HEK293 (cell line): ENCODE measurements around the gene SEMA7A.

Experiments
- CTCF ChIA-PET: fragments of 350-600 bp; formaldehyde crosslinking; extraction: SDS; loops from one replicate; lab custom pipeline; 2021; ENCODE audit warnings: antibody characterized with exemption; lab: Yijun Ruan, JAX
- POLR2A ChIA-PET: fragments of 300-600 bp; formaldehyde crosslinking; extraction: SDS; loops from one replicate; lab custom pipeline; 2020; ENCODE audit warnings: antibody characterized with exemption, inconsistent platforms; lab: Yijun Ruan, JAX
- H3K27ac ChIP-seq: fragments of 200-500 bp; sonication (Bioruptor generic); 2 replicates; pipeline ENCODE4 v1.5.1; 2014; ENCODE audit warnings: low read depth, low read length, control low read depth, inconsistent platforms; ENCODE audit errors: extremely low read depth
- H3K36me3 ChIP-seq, 2 experiments: fragments of 200-500 bp in 1 of 2; sonication (Bioruptor generic) in 1 of 2; 1 replicate in 1 of 2; 2 replicates in 1 of 2; pipeline ENCODE4 v1.5.1; 2014 to 2017; ENCODE audit warnings: inconsistent platforms in 2 of 2, low read length in 2 of 2; ENCODE audit not compliant: control insufficient read depth in 2 of 2, insufficient read depth in 1 of 2
- H3K4me1 ChIP-seq: fragments of 200-500 bp; sonication (Bioruptor generic); 2 replicates; pipeline ENCODE4 v1.5.1; 2014; ENCODE audit warnings: mild to moderate bottlenecking, low read length, inconsistent platforms; ENCODE audit not compliant: control insufficient read depth, insufficient read depth
- H3K4me3 ChIP-seq: 2 replicates; pipeline ENCODE4 v1.5.1; 2011; ENCODE audit warnings: low read depth, mild to moderate bottlenecking, control low read depth, low read length, moderate library complexity
- H3K9me3 ChIP-seq: fragments of 200-500 bp; sonication (Bioruptor generic); 2 replicates; pipeline ENCODE4 v1.5.1; 2014; ENCODE audit warnings: low read depth, low read length, inconsistent platforms; ENCODE audit not compliant: control insufficient read depth, insufficient read depth
- EGR2 ChIP-seq: fragments of 450-650 bp; formaldehyde crosslinking; IDR thresholded peaks from 2 replicates; pipeline ENCODE4 v1.5.1; 2016; ENCODE audit warnings: low read depth, missing biosample characterization, missing genetic modification characterization
- ELK4 ChIP-seq: IDR thresholded peaks from 2 replicates; pipeline ENCODE4 v1.6.1; 2011; ENCODE audit warnings: mild to moderate bottlenecking, low read depth, low read length, borderline replicate concordance
- GLI2 ChIP-seq: fragments of 450-650 bp; formaldehyde crosslinking; IDR thresholded peaks from 2 replicates; pipeline ENCODE4; 2017; ENCODE audit warnings: missing biosample characterization, missing genetic modification characterization, low read depth, borderline replicate concordance
- OVOL3 ChIP-seq: fragments of 450-650 bp; formaldehyde crosslinking; IDR thresholded peaks from 2 replicates; pipeline ENCODE4 v1.5.1; 2016; ENCODE audit warnings: missing biosample characterization, missing genetic modification characterization
- SCRT1 ChIP-seq: fragments of 450-650 bp; formaldehyde crosslinking; IDR thresholded peaks from 2 replicates; pipeline ENCODE4 v1.5.1; 2016; ENCODE audit warnings: missing biosample characterization, missing genetic modification characterization, borderline replicate concordance
- ZBTB21 ChIP-seq: fragments of 450-650 bp; formaldehyde crosslinking; IDR thresholded peaks from 2 replicates; pipeline ENCODE4 v1.5.1; 2017; ENCODE audit warnings: missing biosample characterization, missing genetic modification characterization
- ZBTB8A ChIP-seq: fragments of 450-650 bp; formaldehyde crosslinking; IDR thresholded peaks from 2 replicates; pipeline ENCODE4 v1.5.1; 2016; ENCODE audit warnings: missing biosample characterization, missing genetic modification characterization
- ZFHX2 ChIP-seq: fragments of 450-650 bp; formaldehyde crosslinking; conservative IDR thresholded peaks from 2 replicates; pipeline ENCODE4 v1.5.1; 2016; ENCODE audit warnings: missing biosample characterization, missing genetic modification characterization
- ZNF394 ChIP-seq: fragments of 450-650 bp; formaldehyde crosslinking; IDR thresholded peaks from 2 replicates; pipeline ENCODE4 v1.5.1; 2016; ENCODE audit warnings: missing biosample characterization, missing genetic modification characterization, mild to moderate bottlenecking, moderate library complexity, borderline replicate concordance
- ZNF561 ChIP-seq: fragments of 450-650 bp; IDR thresholded peaks from 2 replicates; pipeline ENCODE4 v1.5.1; 2018; ENCODE audit warnings: missing biosample characterization, missing genetic modification characterization, borderline replicate concordance
- TF ChIP-seq, protein P1 (sequence below): fragments of 450-650 bp; formaldehyde crosslinking; IDR thresholded peaks from 2 replicates; pipeline ENCODE4 v1.5.1; 2016; ENCODE audit warnings: missing biosample characterization, missing genetic modification characterization
- TF ChIP-seq, protein P2 (sequence below): fragments of 450-650 bp; formaldehyde crosslinking; IDR thresholded peaks from 2 replicates; pipeline ENCODE4 v1.5.1; 2016; ENCODE audit warnings: missing biosample characterization, missing genetic modification characterization

The SEMA7A gene

DNA sequence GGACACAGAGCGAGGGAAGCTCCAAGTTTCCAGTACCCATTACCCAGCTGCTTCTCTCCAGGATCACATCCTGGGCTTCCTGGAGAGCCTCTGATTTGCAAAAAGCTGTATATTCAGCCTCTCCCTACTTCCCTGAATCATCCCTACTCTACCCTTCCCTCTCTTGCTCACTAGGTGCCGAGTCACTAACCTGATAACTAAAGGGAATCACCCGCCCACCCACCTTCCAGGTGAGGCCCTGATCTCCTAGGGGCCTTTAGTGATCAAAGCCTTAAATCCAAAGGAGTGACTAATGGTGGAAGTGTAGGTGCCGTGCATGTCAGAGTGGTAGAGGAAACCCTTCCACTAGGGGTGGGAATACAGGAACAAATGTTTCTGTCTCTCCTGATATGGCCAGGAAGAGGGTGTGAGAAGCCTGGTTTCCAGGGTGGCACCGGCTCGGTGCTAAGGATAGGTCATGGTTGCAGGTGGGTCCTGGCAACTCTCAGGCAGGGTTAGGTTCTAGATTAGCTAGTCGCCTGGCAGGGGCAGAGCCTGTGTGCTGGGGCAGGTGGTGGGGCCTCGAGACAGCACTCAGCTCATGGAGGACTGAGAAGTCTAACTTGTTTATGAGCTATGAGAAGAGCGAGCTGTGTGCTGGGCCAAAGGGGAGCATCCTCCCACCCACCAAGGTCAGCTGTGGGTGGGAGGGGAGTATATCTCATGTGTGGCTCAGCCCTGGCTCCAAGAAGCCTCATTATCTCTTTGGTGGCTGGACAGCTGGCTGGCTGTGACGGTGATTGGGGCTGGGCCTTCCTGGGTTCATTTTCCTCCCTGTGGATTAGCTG is 10.1 kb downstream of the SEMA7A start:
- Histone ChIP-seq H3K27ac (no peak overlapping the region), H3K9me3 (no peaks in the 10 kb centered on the region)
- no peak for TF ChIP-seq ELK4
- TF ChIP-seq ZBTB21 (tag by site-specific recombination) = no peak
- TF ChIP-seq GLI2 = no peak
- TF ChIP-seq SCRT1 (tag by site-specific recombination) = no peak
- no peak for TF ChIP-seq ZNF394
- TF ChIP-seq, all 188 proteins: peak for 0
- Histone ChIP-seq H3K36me3 (no peaks in the 10 kb centered on the region), H3K4me3 (no peak overlapping the region), H3K4me1 (no peaks in the 10 kb centered on the region)
- POLR2A ChIA-PET = no interaction called here
- CTCF ChIA-PET = interaction anchor here (0.6 to 1.7 kb wide), 3 partner anchors 16 to 376 kb away, joined by 3 to 5 read pairs (median 4); no protein-coding TSS in a partner anchor

DNA sequence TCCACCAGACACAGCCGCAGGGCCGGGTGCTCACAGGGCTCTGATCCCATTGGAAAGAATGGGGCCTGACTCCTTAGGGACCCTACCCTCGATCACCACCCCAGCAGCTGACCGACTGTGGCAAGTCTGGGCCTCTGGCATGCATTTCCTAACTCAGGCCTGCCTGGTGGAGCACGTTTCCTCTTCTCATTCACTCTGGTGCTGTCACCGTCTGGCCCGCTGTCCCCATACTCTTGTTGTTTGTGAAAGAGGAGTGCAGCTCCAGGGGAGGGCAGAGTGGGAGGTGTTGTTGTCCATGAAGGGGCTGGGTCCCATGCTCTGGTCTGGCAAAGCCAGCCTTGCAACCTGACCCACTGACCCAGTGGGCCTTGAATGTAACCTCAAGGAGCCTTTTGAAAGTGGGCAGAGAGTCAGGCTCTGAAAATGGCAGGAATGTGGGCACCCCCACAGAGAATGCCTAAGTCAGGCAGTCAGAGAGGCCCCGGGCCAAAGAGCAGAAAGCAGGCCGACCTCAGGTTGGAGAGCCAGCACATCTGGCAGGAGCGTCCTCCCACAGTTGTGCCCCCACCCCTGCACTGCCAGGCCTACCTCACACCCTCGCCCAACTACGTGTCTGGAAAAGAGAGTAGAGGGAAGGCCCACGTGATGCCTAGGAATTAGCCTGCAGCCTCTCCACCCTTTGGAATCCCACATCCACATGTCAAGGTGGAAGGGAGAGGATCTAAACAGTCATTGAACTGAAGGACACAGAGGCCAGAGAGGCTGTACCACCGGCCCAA is 10.9 kb downstream of the SEMA7A start:
- Histone ChIP-seq H3K4me3 (no peak overlapping the region), H3K27ac (no peak overlapping the region), H3K9me3 (no peaks in the 10 kb centered on the region), H3K36me3 (no peaks in the 10 kb centered on the region), H3K4me1 (no peaks in the 10 kb centered on the region)
- CTCF ChIA-PET = interaction anchor here (0.6 to 1.7 kb wide), 4 partner anchors 16 to 375 kb away, joined by 3 to 5 read pairs (median 4); no protein-coding TSS in a partner anchor
- peak; percentile 36 for TF ChIP-seq EGR2 (tag by site-specific recombination)
- no peak for TF ChIP-seq OVOL3
- peak; percentile 24; the same call in 1 of the 2 replicates for TF ChIP-seq ZFHX2 (tag by site-specific recombination)
- TF ChIP-seq ZNF561 (tag by site-specific recombination) = no peak
- POLR2A ChIA-PET = no interaction called here

DNA sequence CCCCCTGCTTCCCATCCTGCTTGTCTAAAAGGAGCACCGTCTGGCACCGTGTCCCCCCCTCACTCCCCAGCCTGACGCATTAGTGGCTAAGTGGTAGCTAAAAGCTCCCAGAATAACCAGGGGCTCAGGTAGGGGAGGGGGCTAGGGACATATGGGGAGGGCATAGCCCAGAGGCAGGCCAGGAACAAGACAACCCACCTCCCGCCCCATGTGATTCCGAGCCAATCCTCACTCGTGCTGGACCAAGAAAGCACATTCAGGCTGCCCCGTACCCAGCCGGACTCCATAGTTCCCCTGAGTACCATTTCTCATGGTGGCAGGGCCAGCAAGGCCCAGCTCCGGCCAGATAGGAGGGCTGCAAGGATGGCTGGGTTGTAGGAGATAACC is 11.5 kb downstream of the SEMA7A start:
- H3K27ac ChIP-seq = no peak overlapping the region
- POLR2A ChIA-PET = no interaction called here

More for the DNA sequence above, 11.5 kb downstream of the SEMA7A start:
- Histone ChIP-seq H3K9me3 (no peaks in the 10 kb centered on the region), H3K36me3 (no peaks in the 10 kb centered on the region), H3K4me1 (no peaks in the 10 kb centered on the region), H3K4me3 (no peak overlapping the region)
- CTCF ChIA-PET = interaction anchor here (0.6 to 1.1 kb wide), 2 partner anchors 17 to 214 kb away, joined by 3 to 5 read pairs; no protein-coding TSS in a partner anchor
- TF ChIP-seq ZBTB8A (tag by site-specific recombination) = no peak
- TF ChIP-seq, protein P1, sequence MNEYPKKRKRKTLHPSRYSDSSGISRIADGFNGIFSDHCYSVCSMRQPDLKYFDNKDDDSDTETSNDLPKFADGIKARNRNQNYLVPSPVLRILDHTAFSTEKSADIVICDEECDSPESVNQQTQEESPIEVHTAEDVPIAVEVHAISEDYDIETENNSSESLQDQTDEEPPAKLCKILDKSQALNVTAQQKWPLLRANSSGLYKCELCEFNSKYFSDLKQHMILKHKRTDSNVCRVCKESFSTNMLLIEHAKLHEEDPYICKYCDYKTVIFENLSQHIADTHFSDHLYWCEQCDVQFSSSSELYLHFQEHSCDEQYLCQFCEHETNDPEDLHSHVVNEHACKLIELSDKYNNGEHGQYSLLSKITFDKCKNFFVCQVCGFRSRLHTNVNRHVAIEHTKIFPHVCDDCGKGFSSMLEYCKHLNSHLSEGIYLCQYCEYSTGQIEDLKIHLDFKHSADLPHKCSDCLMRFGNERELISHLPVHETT (tag by site-specific recombination) = no peak
- TF ChIP-seq, protein P2, sequence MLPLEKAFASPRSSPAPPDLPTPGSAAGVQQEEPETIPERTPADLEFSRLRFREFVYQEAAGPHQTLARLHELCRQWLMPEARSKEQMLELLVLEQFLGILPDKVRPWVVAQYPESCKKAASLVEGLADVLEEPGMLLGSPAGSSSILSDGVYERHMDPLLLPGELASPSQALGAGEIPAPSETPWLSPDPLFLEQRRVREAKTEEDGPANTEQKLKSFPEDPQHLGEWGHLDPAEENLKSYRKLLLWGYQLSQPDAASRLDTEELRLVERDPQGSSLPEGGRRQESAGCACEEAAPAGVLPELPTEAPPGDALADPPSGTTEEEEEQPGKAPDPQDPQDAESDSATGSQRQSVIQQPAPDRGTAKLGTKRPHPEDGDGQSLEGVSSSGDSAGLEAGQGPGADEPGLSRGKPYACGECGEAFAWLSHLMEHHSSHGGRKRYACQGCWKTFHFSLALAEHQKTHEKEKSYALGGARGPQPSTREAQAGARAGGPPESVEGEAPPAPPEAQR (tag by site-specific recombination) = no peak
